SW480 (cell line): ENCODE measurements around the gene POC1B.

Experiments used
- DNase-seq: peaks from one replicate; pipeline ENCODE4 v3.0.0-alpha.2; 2016; ENCODE audit warnings: low spot score

The POC1B gene

DNA sequence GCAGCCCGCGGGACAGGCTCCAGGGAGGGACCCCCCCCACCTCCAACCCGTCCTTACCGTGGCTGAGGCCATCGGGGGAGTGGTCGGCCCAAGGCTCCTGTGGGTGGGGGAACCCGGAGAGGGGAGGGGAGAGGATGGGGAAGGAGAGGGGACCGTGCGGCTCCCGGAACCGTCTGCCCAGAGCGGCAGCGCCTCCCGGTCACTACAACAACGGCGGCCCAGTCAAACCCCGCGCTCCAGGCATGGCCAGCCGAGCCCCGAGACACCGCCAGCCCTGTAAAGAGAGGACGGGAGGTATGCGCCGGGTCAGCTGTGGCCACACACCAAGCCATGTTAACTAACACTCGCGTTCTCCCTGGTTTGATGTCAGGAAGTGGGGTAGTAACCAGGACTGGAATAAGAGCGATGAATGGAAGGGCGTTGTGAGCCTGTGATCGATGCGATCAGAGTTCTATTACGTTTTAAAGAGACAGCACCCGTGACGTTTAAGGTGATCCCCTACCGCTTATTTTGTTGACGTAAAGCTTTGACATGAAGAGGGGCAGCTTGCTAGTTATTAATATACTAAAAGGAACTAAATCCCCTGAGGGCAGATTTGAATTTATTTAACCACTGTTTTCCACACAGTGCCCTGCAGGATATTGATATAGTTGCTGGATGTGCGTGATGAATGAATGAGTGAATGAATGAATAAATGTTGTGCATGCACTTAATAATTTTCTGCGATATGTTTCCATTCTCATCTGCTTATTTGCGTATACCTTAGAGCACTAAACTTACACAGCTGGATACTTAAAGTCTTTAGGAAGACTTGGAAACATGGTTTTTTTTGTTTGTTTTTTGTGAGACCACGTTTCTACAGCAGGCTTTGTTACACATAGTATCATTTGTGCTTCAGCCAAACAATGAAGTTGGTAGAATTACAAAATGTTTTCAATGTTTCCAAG is at the start of gene POC1B:
Gene POC1B (minus strand): TSS at position 224 of the 947 bp plus-strand sequence. CDS start 152 bp downstream, at position 72.
- peak; percentile 92 for DNase-seq

DNA sequence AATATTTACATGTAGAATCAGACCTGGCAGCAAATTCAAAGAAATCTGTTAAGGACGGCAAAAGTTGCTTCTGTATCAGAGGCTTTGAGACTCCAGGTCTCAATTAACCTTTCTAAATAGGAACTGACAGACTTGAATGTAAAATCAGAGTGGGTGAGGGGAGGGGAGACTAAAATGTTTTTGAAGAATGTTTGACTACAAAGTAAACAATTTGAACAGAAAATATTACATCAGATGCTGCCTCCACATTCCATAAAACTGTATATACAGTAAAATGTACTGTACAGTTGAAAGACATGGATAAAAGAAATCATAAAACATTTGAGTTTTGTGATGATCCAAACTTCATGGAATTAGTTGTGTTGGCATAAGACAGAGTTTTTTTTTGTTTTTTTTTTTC is 49.5 kb upstream of the POC1B start:
- no peak for DNase-seq

DNA sequence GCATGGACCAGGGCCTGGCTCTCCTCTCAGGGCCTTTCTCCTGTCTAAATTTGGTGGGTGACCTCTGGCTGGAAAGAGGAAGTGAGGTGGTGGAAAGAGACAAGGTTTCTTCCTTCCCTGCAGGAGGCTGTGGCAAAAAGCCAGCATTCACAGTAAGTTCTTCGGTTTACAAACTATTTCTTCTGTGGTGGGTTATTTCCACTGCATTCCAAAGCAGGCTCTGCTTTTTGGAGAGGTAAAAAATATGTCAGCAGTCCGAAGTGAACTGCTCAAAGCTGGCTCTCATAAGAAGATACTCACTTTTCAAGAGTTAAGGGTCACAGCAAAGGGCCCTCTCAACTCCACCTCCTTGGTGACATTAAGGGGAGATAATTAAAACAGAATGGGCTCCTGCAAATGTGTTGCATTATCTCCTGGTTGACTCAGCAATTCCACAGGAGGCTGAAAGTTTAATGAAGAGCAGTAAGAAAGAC is 48.9 kb upstream of the POC1B start:
- no peak for DNase-seq

DNA sequence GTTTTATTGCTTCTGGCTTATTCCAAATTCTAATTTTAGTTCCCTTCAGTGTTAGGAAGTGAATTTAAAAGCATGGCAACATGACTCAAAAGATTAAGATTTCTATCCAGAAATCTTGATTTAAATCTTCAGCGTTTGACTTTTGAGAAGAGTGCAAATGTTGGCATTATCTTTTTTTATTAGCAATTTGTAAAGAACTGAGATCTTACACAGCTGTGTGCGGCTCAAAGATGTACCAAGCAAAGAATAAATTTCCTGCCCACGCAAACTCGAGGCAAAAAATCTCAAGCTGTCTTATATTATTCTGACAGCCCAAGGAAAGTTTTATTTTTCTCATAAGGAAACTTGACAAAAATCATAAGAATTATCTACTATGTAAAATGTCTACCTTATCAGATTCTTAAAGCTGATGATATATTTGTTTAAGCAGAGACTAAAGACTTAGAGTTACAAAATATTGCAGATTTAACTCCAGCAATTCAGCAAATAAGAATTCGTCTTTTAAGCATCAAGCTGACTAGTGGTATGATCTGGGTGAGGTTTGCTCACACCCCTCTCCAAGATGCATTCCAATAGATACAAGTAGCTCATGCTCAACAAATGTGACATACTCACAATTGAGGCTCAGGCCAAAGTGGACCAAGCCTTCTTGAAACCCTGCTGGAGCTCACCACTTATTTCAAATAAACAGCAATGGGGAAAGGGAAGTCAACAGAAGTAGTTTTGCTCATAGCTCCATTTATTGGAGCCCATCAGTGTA is 47.4 kb upstream of the POC1B start:
- no peak for DNase-seq

DNA sequence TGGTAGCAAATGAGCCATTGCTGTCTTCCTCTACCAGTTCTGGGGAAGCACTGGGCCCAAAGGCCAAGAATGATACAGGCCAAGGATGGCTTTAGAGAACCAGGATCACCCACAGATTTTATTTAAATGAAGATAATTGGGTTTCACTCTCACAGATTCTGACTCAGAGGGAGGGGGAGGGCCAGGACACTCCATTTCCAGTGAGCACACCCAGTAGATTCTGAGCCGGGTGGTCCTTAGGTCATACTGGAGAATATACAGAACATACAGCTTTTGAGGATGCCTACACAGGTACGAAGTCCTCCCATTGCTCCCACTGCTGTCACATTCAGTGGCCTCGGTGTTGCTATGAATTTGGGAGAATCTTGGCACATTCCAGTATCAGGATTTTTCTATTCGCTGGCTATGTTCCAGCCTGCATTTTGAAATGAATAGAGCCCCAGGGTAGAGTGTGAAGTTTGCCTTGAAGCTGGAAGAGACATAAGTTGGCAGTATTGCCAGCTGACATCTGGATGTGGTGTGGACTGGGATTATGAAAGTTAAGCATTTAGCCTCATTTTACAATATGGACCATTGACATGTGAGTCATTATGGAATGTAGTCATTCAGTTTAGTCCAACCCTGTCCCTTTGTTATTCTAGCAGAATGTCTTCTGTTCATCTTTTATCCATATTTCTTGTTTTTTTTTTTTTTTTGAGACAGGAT is 45.8 kb upstream of the POC1B start:
- DNase-seq: no peak

DNA sequence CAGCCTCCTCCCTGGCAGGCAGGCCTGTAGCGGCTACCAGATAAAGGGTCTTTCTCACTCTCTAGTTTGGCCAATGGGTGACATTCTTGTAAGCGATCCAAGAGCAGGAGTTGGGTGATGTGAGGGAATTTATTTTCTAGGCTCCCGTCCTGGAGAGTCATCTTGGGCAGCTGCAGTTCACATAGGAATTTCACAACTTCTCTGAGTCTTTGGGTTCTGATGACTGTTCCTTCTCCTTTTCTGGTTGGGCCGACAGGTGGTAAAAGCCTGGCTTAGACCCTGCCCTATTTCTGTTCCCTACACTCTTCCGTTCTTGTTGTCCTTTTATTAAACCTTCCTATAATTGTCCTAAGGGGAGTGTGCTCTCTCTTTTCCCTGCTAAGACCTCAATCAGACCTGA is 42.6 kb upstream of the POC1B start:
- DNase-seq: no peak

DNA sequence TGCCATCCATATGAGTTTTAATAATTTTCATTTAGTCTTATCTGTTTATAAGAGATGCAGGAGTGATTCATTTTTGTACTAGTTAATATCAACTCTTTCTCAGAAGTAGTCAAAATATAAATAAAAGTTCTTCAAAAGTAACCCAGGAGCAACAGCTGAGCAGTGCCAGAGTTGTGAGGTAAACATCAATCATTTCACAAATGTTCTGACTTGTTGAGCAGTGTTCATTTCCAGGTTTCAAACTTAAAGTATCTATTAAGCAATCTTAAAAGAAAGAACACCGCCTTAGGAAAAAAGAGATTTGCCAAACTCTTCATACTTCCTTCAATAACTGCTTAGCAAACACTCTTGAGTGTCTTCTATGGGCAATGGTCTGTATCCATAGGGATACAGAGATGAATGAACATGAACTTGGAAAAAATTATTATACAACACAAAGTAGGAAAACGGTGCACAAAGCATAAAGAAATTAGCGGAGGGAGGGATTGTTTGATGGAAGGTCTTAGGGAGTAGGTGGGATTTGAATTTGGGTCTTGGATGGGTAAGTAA is 41.9 kb upstream of the POC1B start:
- no peak for DNase-seq

DNA sequence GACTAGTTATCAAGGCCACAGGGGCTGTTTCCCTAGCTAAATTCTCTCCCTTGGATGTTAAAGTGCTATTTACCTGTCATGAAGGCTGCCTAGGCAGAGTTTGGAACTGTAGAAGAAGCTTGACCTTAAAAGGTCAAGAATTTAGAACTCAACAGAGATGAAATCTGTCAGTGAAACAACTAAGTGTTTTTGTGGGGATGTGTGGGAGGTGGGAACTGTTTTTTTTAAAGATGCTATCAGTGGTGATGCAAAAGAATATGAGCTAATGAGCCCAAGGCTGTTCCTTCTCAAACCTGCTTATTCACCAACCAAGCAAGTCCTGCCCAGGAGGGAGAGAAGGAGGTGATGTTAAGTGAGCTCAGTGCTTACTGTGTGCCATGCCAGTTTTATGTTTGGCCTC is 40.8 kb upstream of the POC1B start:
- DNase-seq: no peak

DNA sequence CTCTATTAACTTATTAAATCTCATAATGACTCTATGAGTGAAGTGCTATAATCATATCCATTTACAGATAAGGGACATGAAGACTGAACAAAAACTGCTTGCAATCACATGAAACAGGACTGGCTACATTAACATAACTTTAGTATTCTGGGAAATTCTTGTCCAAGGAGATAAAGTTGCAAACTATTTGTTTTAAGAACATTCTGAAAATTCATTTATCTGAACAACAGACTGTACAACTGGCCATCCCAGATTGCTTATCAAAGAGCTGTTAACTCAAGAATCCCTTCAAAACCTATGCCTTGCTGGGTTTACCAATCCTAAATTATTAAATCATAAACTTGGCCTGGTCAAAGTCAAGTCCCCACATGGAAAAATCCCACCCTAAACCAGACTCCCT is 39.2 kb upstream of the POC1B start:
- DNase-seq: no peak

DNA sequence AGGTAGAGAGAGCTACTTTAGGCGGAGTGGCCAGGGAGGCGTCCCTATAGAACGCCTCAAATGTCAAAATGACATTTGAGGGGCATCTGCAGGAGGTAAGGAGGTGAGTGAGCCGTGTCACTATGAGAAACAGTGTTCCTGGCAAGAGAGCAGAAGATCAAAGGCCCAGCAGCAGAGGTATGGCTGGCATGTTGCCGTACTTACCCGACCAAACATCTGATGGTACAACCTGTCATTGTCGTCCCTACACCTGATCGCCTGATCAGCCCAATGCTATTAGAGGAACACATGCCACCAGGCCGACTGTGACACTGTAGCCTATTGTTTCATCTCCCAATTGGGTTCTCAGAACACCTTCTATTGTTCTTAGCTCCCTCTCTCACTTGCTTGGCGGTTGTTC is 33.9 kb upstream of the POC1B start:
- no peak for DNase-seq

DNA sequence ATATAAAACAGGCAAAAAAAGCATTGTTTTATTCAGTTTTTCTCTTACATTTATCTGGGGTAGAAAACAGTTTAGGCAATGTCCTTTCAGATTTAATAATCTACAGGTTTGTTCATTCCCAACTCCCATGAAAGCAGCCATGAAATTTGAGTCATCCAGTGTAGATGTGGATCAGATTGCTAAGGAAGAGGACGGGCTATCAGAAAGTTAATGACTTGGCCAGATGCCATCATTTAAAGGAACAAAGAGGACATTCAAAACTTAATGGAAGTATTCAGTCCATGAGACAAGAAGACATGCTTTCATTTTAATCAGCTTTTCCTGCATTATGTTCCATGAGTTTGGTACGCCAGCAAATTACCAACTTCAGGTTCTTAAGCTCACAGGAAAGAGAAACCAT is 31.1 kb upstream of the POC1B start:
- DNase-seq: peak; percentile 39

DNA sequence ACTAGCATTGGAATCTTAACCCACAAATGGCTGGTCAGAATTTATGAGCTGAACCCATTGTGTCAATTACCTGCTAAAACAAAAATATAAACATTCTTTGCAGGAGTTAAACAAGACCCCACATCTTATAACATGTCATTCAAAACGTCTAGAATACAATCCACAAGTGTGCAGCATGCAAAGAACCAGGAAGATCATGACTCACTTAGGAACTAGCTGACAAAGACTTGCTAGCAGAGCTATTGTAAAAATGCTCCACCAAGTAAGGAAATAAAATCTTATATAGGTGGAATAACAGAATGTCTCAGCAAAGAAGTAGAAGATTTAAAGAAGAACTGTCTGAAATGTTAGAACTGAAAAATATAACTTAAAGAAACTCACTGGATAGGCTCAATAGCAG is 26.5 kb upstream of the POC1B start:
- no peak for DNase-seq

DNA sequence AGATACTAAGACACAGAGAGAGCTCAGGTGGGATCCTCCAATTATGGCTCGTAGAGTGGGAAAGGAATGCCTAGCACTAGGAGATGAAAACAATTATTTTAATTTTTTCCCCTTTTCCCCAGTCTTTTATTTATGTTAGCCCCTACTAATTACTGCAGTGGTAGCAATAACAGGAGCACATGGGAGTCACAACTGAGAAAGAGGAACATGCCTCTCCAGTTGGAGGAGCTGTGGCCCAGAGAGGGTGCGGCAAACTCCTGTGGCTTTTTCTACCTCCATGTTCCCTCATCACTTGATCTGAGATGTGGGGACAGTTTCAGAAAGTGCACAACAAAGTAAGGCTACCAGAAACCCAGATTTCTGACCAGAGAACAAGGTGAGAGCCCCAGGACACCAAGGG is 25.9 kb upstream of the POC1B start:
- DNase-seq: no peak

DNA sequence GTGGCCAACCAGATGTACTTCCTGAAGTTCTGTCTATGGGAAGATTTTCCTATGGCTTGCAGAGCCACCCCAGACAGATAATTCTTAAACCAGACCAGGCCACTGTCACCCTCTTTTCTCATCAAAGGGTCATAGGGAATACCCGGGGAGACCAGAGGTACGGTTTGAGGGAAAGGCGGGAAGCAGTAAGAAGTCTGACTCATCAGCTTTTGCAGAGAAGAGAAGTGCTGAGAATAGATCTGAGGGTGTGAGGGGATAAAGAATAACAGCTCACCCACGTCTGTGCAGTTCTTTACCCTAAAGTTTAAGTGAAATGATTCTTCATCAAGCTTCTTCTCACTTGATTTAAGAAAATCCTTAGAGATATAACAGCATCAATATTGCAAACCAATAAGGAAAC is 21.3 kb upstream of the POC1B start:
- no peak for DNase-seq

DNA sequence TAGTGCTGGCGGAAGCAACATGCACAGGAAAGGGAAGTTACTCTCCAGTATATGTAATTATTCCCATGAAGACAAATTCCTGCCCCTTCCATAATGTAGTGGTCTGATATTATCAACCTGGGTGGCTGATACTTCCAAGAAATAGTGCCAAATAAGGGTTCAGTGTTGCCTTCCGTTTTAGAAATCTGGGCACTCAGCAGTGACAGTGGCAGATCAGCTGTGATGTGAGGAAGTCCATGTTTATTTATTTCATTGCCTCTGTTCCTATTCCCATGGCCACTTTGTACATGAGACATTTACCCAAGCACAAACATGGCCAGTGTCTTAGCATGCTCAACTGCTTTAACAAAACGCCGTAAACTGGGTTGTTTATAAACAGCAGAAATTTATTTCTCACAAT is 20.3 kb upstream of the POC1B start:
- DNase-seq: no peak

DNA sequence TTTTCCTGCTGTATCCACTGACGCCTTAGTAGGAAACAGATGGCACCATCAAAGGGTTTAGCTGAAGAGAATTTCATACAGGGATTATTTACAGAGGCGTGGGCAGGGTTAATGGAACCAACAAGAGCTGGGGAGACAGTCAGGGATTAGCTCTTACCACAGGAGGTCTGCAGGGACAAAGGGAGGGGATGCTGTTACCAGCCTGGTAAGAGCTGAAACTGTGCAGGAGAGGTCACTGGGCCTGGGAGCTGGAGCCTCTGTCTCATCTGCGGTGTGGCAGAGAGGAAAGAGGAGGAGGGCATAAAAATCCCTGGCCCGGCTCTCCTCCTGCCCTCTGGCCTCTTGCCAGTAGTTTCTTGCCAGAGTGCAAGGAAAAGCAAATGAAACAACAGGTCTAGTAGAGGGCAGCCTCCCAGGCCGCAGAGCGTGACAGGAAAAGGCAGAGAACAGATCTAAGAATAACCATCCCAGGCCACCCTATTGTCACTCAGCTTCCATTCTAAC is 18.9 kb upstream of the POC1B start:
- DNase-seq: peak; percentile 21

DNA sequence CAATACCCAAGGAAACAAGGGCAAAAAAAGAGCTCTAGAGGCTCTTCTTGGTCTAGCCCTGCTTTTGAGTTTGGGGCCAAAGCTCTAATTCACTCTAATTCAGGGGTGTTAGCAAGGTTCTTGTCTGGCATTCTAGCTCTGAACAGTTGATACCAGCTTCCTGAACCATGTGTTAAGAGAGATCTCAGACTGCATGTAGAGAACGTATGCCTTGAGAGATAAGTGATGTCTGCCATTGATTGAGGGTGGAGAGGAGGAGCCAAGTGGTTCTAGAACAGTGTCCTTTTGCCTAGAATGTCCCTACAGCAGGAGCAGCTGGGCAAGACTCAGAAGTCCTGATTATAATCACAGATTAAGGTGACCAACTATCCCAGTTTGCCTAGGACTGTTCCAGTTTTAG is 18.2 kb upstream of the POC1B start:
- no peak for DNase-seq

DNA sequence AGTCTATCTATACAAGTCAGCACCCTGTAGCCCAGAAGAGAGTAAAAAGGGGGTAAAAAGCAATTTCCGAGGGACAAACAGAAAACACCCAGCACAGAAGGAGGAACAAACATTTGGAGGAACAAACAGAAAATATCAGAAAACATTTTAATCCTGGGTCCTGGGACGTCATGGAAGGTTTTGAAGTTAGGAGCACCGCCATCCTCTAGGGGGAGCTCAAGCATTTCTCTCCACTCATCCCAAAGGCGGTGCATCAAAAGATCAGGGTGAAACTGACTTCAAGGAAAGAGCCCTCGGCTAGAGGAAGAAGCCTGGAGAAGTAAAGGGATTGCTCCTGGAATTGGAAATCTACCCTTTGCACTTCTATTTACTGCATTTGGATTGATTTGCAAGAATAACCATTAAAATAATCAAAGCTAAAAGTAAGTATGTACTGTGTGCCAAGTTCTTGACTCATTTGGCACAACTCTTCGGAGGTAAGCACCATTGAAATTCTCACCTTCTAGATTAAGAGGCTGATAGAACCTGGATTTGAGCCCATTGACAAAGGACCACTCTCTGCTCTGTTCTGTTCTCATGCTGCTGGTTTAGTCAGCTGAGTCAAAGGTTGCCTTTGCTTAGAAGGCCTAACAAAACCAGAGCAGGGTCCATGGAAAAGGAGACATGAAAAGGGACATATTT is 17.2 kb upstream of the POC1B start:
- DNase-seq: peak; percentile 72

DNA sequence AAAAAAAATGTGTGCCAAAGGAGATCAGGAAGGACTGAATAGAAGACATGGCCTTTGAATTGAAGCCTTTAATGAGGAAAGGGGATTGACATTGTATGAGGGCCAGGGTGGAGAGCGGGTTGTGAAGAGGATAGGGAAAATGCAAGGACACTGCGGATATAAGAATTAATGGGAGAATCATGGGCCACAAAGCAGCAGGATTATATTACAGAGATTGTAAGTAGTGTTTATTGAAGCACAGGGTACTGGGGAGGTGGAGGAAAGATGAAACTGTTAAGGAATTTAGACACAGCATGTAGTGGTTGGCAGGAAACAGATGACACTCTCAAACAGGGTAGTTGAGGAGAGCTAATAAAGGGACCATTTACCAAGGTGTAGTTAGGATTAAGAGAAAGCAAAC is 16.4 kb upstream of the POC1B start:
- no peak for DNase-seq

DNA sequence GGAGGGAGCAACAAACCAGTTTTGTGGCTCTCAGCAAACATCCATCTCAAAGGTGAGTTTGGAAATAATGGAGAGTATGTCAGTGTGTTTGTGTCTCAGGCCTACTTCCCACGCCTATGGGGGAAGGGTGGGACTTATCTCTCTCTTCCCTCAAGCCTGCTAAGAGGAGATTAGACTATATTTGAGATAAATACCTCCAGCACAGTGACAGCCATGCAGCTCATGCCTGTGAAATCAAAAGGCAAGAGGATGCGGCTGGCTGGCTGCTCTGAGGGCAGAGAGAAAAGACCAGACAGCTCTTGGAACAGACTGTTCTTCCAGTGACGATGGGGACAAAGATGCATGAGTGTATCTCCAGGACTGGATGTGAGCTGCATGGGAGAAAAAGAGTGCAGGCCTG is 14.7 kb upstream of the POC1B start:
- DNase-seq: no peak

DNA sequence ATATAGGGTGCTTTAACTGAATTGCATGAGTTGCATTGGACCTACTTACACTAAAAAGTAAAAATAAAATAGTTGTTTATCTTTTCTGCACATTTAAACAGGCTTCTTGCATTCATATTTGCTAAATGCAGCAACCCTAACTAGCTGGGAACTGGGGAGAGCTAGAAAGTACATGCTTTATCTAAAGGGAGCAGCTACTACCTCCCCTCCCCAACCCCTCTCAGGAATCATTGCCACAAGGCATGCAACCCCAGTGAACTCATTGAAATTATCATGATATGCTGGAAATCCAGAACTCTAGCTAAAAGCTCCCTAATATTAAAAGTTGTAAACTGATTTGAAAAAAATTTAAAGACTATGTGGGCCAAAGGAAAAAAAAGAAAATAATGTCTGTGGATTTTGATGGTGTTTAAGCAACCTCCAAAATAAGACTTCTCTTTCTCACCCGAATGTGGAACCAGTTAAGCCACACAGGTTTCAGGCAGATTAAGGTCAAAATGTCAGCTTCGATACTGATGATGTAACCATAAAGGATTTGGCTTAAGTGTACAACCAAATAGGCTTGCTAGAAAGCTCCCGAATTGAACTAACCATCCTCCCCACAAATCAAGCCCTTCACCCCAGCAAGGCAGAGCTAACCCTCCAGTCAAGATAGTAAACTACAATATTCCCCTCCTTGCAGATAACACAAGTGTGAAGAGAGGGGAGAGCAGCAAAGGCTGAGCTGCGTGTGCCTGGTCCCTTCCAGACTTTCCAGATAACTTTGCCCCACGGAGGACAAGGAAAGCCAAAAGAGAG is 13.8 kb upstream of the POC1B start:
- no peak for DNase-seq
